Testis (tissue), 3 donors: Measurements from ENCODE around the gene CSRNP3. TPM values are rescaled to one million over a fixed set of nuclear protein-coding genes. Genes with fewer than 3 reads are reported as not detected.
A peak's percentile ranks its signal among the peaks of the same experiment; 100 is the strongest.

ENCODE experiments used
- DNase-seq: peaks from one replicate; pipeline ENCODE4 v3.0.0-alpha.2; 2019
- H3K27ac ChIP-seq, 2 donors: fragments of 200-600 bp; sonication (generic); one replicate each; pipeline ENCODE4 v1.5.1; 2019
- H3K27me3 ChIP-seq: fragments of 200-600 bp; sonication (generic); one replicate; pipeline ENCODE4 v1.5.1; 2019
- H3K36me3 ChIP-seq: fragments of 200-600 bp; sonication (generic); one replicate; pipeline ENCODE4 v1.5.1; 2017; ENCODE audit warnings: low read depth; ENCODE audit errors: missing control alignments
- H3K4me1 ChIP-seq: fragments of 200-600 bp; sonication (generic); one replicate; pipeline ENCODE4 v1.5.1; 2019
- H3K4me3 ChIP-seq, 2 donors: fragments of 200-600 bp; sonication (generic); one replicate each; pipeline ENCODE4 v1.5.1; 2017 to 2019
- H3K9me3 ChIP-seq: fragments of 200-600 bp; sonication (generic); one replicate; pipeline ENCODE4 v1.5.1; 2017
- CTCF ChIP-seq, 3 experiments: fragments of 450-650 bp in 2 of 3; fragments of 200-600 bp in 1 of 3; sonication (generic) in 1 of 3; IDR thresholded peaks; one replicate each; pipeline ENCODE4 v1.5.1; 2016 to 2019; ENCODE audit warnings: antibody characterized with exemption in 3 of 3, mild to moderate bottlenecking in 2 of 3, moderate library complexity in 1 of 3
- POLR2A ChIP-seq: fragments of 450-650 bp; IDR thresholded peaks from one replicate; pipeline ENCODE4 v1.6.1; 2017; ENCODE audit warnings: antibody characterized with exemption, mild to moderate bottlenecking, moderate library complexity
- WGBS, 2 donors: methylation state at CpG; one replicate each; pipeline ENCODE4 v1.1.5; 2018; 5-methylcytosine and 5-hydroxymethylcytosine counted together
- intact Hi-C: fragments of 100-400 bp; cut with DNase I; formaldehyde crosslinking; loops from one replicate; pipeline ENCODE4 v1.15.1; 2023; ENCODE audit warnings: low total_unique reads
- polyA plus RNA-seq: library from polyadenylated mRNA; stranded (reverse); fragments of 350-450 nt; fragmentation: Illumina TruSeq; extraction: RNeasy Lipid Tissue Mini Kit (QIAGEN cat#74804); gene quantifications from one replicate; pipeline ENCODE4 v1.2.3, GENCODE V29; 2014; ENCODE audit warnings: low read depth, low replicate concordance; ENCODE audit not compliant: insufficient read depth
- total RNA-seq, 2 donors: library from RNA; depleted of rRNA; stranded (reverse); fragments of >200 nt; gene quantifications; one replicate each; pipeline ENCODE4 v1.2.3, GENCODE V29; 2016

The CSRNP3 gene
- total and polyA plus RNA-seq, 3 donors from 2014 or later, result 3.0 to 6.1 (median 5.3) TPM

GRCh38 chr2:165631089-165631488 is 161.6 kb downstream of the CSRNP3 start:
- no peak for DNase-seq
- H3K4me3 ChIP-seq, result no peak overlapping the region
- intact Hi-C loops, result no loop called here
- no peaks in the 10 kb centered on the region for H3K27me3 ChIP-seq
- no peak overlapping the region for H3K27ac ChIP-seq
- 81% methylated on average over 4 of the region's 4 CpGs for WGBS, 2 donors
- TF ChIP-seq POLR2A (no peak), CTCF (IDR thresholded peaks at IDR 0.05) (no peak)
- no peaks in the 10 kb centered on the region for H3K36me3 ChIP-seq
- H3K9me3 ChIP-seq, result no peaks in the 10 kb centered on the region
- no peaks in the 10 kb centered on the region for H3K4me1 ChIP-seq

- Histone ChIP-seq H3K36me3 (no peaks in the 10 kb centered on the region), H3K9me3 (no peaks in the 10 kb centered on the region), H3K27ac (no peak overlapping the region), H3K27me3 (no peaks in the 10 kb centered on the region), H3K4me1 (no peaks in the 10 kb centered on the region), H3K4me3 (no peak overlapping the region)
- intact Hi-C loops, result no loop called here
- DNase-seq, result no peak
- 69 to 72% methylated on average over 2 of the region's 2 CpGs for WGBS, 2 donors
- TF ChIP-seq POLR2A, result no peak
Measured at GRCh38 chr2:165632594-165632993, 163.1 kb downstream of the CSRNP3 start.

GRCh38 chr2:165633431-165633830 is 163.9 kb downstream of the CSRNP3 start:
- no peak for TF ChIP-seq CTCF (IDR thresholded peaks at IDR 0.05)
- no peak for TF ChIP-seq POLR2A
- no peaks in the 10 kb centered on the region for H3K9me3 ChIP-seq
- H3K4me3 ChIP-seq, result no peak overlapping the region
- no peak overlapping the region for H3K27ac ChIP-seq
- intact Hi-C loops, result no loop called here
- no peaks in the 10 kb centered on the region for H3K27me3 ChIP-seq
- WGBS, 2 donors, result 76 to 82% methylated on average over 3 of the region's 3 CpGs
- no peaks in the 10 kb centered on the region for H3K4me1 ChIP-seq
- H3K36me3 ChIP-seq, result no peaks in the 10 kb centered on the region
- no peak for DNase-seq

- Histone ChIP-seq H3K27me3 (no peaks in the 10 kb centered on the region), H3K9me3 (no peaks in the 10 kb centered on the region), H3K4me1 (no peaks in the 10 kb centered on the region), H3K4me3 (no peak overlapping the region), H3K36me3 (no peaks in the 10 kb centered on the region), H3K27ac (no peak overlapping the region)
- TF ChIP-seq CTCF (IDR thresholded peaks at IDR 0.05), result no peak
- no peak for TF ChIP-seq POLR2A
- WGBS, 2 donors, result 64% methylated on average over 4 of the region's 4 CpGs
- DNase-seq, result no peak
- intact Hi-C loops, result no loop called here
Measured at GRCh38 chr2:165634282-165634681, 164.8 kb downstream of the CSRNP3 start.

- 19 to 49% methylated on average over 4 of the region's 4 CpGs for WGBS, 2 donors
Measured at GRCh38 chr2:165634855-165635254, 165.4 kb downstream of the CSRNP3 start.

More at GRCh38 chr2:165634855-165635254, 165.4 kb downstream of the CSRNP3 start:
- no peak for TF ChIP-seq POLR2A
- TF ChIP-seq CTCF (IDR thresholded peaks at IDR 0.05), result no peak
- Histone ChIP-seq H3K9me3 (no peaks in the 10 kb centered on the region), H3K4me3 (no peak overlapping the region), H3K36me3 (no peaks in the 10 kb centered on the region), H3K27ac (no peak overlapping the region), H3K27me3 (no peaks in the 10 kb centered on the region), H3K4me1 (no peaks in the 10 kb centered on the region)
- intact Hi-C loops, result no loop called here
- peak; percentile 65 for DNase-seq
